NCI-H2029 treated with DMSO at 0.1 percent for 48 hours (cell line): ENCODE results near the gene TEX36.
"Not testable (repeated sequence)": the region's sequence is repeated elsewhere in the genome, so short reads cannot be mapped to it uniquely, and the experiment has no call there.

ENCODE experiments used
- DNase-seq: peaks from one replicate; lab custom pipeline; 2025; lab: John Stamatoyannopoulos, UW

Gene TEX36

DNA sequence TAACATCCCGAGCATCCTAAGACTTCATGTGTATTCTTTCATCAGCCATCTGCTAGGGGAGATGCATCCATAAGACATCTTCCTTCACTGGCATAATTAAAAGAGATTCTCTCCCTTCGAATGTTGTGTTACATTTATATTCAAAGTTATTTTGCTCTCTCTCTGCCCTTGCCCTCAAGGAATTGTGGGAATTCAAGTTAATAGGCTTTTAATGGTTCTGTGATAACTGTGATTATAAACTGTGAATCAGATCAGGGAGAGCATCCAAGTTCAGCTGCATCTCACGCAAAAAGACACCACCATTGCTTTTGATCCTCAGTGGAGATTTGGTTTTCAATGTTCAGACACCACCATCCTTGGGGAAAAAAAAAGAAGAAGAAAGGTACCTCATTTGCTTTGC is 9.2 kb upstream of the TEX36 start:
- no peak for DNase-seq

DNA sequence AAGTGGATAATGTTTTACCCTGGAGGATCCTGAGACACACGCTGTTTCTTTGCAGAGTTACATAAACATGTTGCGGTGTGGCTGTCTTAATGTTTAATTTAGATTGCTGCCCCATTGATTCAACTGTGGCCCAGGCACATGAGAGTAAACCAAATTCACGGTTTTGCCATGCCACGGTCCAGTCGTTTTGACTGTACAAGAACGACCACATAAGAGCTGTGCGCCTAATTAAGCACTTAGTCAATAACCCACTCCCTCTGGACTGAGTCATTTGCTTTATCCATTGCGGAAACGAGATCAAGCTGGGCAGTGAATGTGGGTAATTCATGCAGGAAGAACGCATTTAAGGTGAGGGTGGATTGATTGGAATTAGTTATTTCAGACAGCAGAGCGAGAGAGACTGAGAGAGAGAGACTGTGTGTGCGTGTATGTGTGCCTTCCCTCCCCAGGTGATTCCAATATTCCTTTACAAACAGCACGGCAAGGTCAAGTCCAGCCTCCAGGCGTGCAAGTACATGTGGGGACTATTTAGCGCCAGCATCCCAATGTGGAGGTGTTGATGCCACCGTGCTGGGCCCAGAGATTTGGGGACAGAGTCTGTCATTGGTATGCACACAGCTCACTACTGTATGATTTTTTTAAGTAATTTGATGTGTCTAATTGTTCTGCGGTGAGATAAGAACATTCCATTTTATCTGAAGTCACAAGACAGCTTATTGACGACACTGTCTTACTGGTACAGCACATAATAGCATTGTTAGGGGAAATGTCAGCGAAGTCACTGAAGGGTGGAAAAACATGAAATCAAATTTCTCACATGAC is 8.4 kb upstream of the TEX36 start:
- DNase-seq: no peak

DNA sequence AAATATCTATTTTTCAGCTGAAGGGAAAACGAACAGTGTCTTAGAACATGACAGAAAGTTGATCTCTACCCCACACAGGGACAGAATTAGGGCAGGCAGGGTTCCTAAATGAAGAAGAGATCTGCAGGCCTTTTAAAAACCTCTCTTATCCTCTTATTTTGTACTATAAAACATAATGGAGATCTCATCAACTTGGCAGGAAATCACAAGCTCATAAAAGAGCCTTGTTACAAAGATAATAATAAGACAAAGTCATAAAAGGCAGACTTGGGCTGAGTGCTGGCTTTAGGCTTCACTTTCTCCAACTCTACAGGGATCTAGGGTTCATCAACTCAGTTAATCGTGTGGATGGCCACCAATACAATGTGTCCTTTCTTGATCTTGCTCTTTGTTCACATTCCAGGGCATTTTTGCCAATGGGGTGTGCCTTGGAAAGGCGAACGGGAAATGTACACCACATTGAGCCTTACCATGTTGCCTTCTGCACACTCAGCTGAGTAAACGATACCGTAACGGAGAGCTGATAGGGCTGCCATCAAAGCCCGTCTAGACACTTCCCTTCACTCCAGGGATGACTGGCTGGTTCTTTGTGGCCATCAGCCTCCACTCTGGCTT is 7.1 kb upstream of the TEX36 start:
- DNase-seq: no peak

DNA sequence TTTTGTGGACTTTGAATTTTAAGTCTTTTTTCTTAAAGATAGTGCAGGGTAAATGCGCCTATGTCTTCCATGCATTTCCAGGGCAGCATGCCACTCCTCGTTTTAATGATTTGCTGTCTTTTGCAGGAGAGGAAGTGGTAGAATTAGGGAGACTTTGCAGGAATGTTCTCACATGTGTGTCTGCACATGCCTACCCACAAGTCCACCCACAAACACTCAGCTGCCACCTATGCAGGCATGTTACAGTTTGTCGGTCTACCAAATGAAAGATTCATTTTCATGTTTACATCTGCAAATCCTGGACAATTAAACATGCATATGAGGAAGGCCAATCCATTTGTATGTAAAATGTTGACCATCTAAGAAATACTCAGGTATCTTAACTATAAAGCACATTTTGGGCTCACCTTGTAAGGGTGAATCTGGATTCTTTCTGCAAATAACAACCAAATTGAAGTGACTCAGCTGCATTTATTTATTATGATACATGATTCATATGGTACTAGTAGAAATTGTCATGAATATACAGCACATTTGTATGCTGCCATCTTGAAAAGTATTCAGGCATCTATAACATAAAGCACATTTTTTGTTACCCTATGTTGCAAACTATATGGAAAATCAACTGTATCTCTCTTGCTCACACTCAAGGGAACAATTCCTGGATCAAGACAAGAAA is 4.7 kb upstream of the TEX36 start:
- no peak for DNase-seq

DNA sequence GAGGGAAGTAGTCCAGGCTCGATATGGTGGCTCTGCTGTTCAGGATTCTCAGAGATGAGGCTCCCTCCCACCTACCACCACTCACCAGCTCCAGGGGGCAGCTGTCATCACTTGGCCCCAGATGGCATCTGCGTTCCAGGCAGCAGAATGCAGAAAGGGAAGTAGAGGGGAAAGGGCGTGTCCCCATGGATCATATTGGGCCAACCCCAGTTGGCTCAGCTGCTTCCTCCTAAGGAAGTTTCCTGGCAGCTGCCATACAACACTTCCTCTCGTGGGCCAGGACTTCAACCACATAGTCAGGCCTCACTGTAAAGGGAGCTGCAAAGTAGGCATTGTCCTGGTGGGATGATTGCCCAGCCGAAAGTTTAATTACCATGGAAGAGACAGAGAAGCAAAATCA is 1.6 kb upstream of the TEX36 start:
- no peak for DNase-seq

DNA sequence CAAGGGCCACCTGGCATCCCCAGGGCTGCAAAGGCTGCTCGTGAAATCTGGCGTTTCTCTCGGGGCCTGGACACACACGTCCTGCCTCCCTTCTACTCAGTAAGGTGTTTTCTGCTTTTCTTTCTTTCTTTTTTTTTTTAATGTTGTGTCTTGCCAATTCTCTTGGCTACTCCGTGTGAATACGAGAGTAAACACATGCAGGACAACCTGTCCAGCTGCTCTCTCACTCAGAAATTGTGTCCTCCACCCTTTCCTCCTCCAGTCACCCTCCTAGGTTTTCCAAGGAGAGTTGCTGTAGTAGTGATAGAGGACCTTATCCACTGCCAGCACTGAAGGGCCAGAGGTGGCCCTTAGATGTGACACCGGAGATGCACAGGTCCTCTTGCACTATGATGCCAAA is 858 bp upstream of the TEX36 start:
- no peak for DNase-seq

DNA sequence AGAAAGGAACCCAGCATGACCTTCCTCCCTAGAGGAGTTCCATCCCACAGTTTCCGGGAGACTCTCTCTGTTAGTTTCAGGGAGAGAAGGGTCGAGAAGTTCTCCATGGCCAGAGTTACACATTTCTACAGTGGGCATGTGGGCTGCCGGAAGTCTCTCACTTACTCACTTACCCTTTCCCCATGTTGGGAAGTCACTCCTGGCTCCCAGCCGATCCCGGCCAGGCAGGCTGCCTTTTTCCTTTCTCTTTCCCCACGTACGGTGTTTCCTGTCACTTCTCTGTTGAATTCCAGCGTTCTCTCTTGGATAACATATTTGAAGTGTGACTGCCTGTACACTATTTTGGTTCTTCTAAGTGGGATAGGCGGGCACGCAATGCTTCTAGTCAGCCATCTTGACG is 3.5 kb downstream of the TEX36 start:
- DNase-seq: no peak

DNA sequence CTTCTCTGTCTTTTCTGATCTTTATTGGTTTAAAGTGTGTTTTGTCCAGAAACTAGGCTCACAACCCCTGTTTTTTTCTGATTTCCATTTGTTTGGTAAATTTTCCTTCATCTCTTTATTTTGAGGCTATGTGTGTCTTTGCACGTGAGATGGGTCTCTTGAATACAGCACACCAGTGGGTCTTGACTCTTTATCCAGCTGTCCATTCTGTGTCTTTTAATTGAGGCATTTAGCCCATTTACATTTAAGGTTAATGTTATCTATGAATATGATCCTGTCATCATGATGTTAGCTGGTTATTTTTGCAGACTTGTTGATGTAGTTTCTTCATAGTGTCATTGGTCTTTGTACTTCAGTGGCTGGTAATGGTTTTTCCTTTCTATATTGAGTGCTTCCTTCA is 10.1 kb downstream of the TEX36 start:
- DNase-seq: no peak

DNA sequence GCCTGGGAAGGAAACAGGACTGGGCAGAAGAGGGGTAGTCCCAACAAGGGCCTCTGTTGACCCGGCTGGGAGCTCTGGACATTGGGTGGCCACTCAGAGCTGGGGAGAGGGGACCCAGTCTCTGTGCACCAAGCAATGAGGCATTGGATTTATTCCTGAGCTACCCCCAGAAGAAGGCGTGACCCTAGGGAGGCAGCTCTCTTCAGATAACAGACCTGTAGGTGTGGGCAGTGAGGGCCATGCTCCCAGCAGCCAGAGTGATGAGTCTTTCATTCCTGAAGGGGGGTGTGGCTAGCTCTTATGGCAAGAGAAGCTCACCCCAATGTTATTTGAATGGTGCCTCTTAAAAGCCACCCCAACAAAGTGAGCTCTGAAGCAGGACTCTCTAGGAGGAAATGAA is 20.4 kb downstream of the TEX36 start:
- DNase-seq: no peak

DNA sequence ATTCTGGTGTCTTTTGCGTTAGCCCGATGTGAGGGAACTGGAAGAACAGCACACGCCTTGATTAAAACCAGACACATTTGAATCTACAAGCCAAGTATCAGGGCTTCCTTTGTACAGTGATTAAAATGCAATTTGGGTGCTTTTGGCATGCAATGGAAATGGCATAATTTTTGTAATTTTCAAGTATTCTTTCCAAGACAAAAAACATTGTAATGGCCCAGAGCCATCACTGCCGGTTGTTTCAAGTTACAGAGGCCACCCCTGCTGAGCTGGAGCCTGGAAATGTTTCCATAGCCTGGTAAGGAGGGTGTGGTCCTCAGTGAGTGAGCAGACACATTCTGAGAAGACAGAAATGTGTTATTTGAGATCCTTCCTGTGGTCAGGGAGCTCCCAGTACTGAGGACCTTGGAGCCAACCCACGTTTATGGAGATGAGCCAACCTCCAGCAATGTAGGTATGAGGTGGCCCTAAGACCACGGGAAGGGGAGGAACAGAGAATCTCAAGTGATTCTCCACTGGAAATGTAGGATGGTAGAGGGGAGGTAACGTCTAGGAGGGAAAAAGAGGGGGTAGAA is 20.9 kb downstream of the TEX36 start:
- DNase-seq: no peak

DNA sequence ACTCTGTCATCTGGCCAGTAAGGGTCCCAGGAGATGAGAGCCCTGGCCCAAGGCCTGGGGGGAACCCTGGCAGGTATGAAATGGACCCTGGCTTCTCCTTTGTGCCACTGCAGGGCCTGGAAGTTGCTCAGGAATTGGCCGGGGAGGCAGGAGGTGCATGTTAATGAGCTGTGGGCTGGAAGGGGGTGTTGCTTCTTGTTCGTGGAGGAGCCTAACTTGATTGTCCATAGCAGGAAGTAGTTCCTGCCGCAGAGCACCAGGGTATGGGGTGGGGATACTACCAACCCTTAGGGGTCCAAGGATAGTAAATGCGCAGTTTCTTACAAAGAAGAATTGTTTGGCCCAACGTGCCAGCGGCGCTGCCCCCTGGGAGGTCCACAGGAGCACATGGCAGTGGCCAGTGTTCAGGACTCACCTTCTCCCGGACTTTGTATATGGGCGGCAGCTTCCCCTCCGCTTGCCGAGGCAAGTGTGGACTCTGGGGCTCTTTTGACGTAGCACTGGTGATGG is 21.5 kb downstream of the TEX36 start:
- DNase-seq: no peak

DNA sequence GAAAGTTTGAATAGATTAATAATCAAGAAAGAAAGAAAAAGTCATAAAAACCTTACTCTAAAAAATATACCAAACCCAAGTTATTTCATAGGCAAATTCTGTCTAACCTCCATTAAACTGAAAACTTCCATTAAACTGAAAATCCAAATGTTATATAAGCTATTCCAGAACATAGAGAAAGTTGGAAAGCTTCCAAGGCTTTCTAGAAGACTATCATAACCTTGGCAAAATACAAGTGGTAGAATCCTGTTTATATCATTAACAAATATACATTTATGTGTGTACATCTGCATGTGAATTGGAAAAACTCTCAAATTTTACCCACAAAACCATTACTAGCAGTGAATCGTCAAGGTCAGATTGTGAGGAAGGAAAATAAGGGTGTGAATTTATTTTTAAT is 23.9 kb downstream of the TEX36 start:
- no peak for DNase-seq

DNA sequence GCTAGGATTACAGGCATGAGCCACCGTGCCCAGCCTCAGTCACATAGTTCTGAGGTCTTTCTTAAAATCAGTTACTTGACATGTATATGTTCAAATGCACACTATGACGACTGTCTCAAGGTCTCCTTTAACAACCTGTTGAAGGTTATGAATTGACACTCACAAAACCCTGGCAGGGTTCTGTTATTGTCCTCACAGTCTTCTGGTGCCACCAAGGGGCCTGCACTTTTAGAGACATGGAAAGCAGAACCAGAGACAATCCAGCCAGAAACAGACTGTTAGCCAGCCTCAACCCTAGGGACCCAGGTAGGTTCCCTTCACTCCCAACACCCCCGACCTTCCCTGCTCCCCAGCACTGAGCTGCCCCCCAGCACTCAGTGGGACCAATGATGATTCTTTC is 26.4 kb downstream of the TEX36 start:
- DNase-seq: no peak

DNA sequence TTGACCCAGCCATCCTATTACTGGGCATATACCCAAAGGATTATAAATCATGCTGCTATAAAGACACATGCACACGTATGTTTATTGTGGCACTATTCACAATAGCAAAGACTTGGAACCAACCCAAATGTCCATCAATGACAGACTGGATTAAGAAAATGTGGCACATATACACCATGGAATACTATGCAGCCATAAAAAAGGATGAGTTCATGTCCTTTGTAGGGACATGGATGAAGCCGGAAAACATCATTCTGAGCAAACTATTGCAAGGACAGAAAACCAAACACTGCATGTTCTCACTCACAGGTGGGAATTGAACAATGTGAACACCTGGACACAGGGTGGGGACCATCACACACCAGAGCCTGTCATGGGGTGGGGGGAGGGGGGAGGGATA is 29.9 kb downstream of the TEX36 start:
- not testable (repeated sequence) for DNase-seq

DNA sequence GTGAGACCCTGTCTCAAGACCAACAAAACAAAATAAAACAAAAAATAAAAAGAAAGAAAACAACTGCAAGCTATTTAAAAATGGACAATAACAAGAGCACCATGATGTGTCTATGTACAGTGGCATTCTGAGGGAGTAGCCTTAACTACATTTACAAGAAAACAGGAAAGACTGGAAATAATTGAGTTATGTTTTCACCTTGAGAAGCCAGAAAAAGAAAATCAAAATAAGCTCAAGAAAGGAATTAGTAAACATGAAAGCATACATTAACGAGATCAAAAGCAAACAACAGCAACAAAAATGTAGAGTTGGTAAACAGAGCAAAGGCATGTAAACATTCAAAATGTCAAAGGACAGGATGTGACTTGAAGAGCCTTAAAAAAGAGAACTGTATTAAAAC is 36.7 kb downstream of the TEX36 start:
- DNase-seq: no peak

DNA sequence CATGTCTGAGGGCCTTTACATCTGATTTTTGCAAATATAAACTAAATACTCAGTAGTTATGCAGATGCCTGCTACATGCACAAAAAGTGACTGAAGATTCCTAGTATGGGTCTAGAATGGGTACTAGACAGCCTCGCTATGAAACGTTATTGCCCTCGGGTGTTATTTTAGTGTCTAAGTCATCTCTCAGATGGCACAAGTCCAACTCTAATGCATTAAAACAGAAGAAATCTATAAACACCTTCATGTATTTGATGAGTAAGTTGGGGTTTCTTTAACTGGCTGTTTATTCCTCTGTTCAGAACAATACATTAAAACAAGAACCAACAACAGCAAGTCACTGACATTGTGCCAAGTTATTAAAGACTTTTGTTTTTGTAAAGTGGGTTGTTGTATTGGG is 41.6 kb downstream of the TEX36 start:
- no peak for DNase-seq

DNA sequence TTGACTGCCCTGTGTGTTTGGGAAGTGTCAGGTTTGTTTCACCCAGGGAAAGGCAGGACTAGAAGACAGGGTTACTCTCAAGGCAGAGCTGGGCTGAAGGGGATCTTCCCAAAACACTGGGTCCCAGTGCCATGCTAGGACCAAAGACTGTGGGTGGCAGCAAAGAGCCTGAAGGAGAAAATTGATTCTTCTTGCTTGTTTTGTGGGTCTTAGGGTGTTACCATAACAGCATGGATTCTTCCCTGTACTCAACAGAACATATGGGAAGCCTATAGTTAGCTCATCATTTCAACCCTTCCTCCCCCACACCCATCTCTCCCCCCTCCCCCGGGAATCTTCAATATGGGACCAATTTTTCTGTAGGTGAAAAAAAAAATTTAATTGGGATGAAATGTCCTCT is 42.3 kb downstream of the TEX36 start:
- DNase-seq: no peak

DNA sequence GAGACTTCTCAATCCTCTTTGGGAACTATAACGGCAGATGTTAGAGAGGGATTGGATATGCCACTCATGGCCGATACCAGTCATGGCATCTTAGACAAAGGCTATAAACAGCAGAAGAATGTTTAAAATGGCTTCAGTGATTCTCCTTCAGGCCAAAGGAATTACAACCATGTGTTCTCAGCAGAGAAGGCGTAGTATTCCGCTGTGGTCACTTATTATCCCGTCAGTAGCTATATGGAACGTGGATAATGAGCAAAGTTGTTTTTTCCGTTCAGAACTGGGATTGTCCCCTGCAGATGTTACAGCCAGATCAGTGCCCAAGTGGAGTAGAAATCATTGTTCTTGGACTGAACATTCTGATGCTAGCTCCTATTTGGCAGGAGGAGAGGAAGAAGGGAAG is 43.1 kb downstream of the TEX36 start:
- DNase-seq: no peak

DNA sequence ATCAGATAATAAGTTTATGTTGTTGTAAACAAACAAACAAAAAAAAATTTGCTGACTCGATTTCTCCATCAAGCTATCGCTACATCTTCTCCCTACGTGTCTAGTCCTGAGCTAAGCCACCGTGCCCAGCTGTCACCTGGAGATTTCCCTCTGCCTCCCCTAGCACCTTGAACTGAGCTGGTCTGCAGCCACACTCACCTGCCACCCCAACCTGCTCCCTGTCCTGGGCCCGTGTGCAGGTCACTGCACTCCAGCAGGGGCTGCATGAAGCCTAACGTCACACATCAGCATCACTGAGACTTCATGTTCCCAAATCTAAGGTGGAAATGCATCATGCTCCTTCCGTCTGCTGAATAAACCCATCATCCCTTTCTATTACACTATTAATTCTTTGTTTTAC is 44.4 kb downstream of the TEX36 start:
- no peak for DNase-seq

DNA sequence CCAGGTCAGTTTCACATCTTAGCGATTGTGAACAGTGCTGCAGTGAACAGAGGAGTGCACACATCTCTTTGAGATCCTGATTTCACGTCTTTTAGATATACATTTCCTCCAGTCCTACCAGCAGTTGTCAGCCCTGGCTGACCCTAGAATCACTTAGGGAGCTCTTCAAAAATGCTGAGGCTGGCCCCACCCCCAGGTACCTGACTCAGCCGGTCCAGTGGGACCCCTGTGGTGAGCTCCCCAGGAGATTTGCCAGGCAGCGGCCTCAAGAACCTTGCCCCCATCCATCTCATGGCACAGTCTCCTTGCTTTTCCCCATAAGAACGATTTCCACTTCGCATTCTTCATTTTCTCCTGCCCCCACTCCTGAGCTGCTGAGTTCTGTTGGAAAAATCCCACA is 45.5 kb downstream of the TEX36 start:
- no peak for DNase-seq

DNA sequence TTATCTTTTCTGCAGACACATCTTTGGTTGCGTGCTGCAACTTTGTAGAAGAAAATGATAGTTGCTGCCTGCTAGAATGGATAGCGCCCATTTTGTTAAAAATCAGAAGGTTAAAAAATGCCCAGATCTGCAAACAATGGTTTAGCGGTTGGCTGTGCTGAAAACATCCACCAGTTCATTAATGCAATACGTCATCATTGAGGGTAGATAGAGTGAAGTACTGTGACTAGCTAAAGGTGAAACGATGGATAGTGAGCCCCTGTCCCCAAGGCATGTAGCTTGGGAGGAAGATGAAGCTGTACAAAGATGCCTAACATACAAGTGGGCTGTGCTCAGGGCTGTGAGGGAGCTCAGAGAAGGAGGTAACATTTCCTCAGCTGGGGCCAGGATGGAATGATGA is 48.4 kb downstream of the TEX36 start:
- no peak for DNase-seq

DNA sequence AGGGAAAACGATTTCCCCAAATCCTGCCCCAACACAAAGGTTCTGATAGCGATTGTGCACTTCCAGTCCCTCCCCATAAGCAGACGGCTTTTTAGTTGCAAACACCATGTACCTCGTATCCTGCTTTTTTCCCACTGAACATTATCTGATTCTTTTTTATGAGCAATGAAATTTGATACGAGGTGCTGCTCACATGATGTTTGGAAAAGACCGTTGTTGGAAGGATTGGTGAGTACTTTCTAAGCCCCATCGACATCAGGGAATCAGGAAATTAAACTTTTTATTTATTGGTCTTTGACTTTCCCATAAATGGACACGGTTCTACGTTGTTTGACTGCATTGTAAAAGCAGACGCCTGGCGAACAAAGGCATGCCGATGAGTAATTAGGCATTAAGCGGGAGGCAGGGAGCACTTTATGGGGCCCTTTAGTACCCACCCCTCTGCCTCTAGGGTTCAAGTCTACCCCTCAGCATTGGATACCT is 49.4 kb downstream of the TEX36 start:
- peak; percentile 59 for DNase-seq

DNA sequence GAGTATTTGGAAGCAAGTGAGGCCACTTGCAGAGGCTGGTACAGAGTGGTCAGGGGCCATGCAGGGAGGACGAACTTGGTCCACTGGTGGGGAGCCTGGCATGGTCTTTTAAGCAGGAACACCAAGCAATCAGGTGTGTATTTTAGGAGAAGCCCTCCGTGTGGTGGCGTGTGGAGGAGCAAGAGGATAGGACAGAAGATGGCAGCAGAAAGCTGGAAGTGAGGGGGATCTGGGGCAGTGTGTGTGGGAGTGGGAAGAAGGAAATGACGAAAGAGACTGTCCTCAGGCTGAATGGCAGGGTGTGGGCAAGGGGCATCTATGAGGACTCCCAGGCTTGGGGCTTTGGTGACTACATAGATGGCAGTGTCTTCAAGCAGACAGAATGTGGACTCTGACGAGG is 51.2 kb downstream of the TEX36 start:
- no peak for DNase-seq
